ENCODE results near the gene GSKIP.

Gene GSKIP

DNA sequence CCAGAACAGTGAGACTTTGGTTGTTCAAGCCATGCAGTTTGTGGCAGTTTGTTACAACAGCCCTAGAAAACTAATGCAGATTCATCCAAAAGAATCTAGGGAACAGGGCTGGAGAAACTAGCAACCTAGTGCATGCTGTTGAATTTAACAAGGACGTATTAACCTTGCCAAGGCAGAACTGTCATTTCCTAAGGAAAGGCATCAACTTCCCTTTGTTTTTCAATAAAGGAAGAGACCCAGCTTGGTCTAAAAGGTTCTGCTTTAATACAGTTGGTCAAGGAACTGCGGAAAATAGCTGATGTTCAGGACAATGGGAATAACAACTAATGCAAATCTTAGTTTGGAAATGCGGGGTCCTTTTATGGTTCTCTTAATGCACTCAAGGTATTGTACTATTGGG, 40.1 kb downstream of the GSKIP start:
- H3K4me1 Mint-ChIP-seq: no peaks in the 10 kb centered on the region
- H3K9me3 Mint-ChIP-seq: no peaks in the 10 kb centered on the region
- TF ChIP-seq, protein P1, sequence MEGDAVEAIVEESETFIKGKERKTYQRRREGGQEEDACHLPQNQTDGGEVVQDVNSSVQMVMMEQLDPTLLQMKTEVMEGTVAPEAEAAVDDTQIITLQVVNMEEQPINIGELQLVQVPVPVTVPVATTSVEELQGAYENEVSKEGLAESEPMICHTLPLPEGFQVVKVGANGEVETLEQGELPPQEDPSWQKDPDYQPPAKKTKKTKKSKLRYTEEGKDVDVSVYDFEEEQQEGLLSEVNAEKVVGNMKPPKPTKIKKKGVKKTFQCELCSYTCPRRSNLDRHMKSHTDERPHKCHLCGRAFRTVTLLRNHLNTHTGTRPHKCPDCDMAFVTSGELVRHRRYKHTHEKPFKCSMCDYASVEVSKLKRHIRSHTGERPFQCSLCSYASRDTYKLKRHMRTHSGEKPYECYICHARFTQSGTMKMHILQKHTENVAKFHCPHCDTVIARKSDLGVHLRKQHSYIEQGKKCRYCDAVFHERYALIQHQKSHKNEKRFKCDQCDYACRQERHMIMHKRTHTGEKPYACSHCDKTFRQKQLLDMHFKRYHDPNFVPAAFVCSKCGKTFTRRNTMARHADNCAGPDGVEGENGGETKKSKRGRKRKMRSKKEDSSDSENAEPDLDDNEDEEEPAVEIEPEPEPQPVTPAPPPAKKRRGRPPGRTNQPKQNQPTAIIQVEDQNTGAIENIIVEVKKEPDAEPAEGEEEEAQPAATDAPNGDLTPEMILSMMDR (IDR thresholded peaks at IDR 0.05; ENCODE audit: unreplicated experiment in 3 of 3): no peak
- H3K27ac Mint-ChIP-seq: no peak overlapping the region
- H3K27me3 Mint-ChIP-seq (ENCODE audit: low read depth): peaks cover 12% of the 10 kb centered on the region
- H3K36me3 Mint-ChIP-seq (ENCODE audit: low read depth): no peaks in the 10 kb centered on the region
- no peak overlapping the region for H3K4me3 Mint-ChIP-seq

DNA sequence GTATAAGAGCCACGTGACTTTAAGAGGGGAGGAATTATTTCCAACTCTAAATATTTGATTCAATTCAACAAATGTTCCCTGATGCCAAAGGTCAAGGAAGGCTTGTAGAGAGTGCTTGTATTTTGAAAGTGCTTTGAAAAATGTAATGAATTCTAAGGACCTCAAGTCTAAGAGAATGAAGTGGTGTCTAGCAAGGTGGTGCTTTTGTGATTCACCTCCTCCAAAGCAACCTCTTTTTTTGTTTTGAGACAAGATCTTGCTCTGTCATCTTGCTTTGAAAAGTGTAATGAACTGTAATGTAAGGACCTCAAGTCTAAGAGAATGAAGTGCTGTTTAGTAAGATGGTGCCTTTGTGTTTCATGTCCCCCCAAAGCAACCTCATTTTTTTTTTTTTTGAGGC, 42.4 kb downstream of the GSKIP start:
- Mint-ChIP-seq H3K27me3 (ENCODE audit: low read depth) (no peaks in the 10 kb centered on the region), H3K4me1 (no peaks in the 10 kb centered on the region), H3K4me3 (no peak overlapping the region), H3K9me3 (no peaks in the 10 kb centered on the region), H3K36me3 (ENCODE audit: low read depth) (no peaks in the 10 kb centered on the region), H3K27ac (no peak overlapping the region)
- TF ChIP-seq, protein P1 (IDR thresholded peaks at IDR 0.05; ENCODE audit: unreplicated experiment in 3 of 3): no peak

DNA sequence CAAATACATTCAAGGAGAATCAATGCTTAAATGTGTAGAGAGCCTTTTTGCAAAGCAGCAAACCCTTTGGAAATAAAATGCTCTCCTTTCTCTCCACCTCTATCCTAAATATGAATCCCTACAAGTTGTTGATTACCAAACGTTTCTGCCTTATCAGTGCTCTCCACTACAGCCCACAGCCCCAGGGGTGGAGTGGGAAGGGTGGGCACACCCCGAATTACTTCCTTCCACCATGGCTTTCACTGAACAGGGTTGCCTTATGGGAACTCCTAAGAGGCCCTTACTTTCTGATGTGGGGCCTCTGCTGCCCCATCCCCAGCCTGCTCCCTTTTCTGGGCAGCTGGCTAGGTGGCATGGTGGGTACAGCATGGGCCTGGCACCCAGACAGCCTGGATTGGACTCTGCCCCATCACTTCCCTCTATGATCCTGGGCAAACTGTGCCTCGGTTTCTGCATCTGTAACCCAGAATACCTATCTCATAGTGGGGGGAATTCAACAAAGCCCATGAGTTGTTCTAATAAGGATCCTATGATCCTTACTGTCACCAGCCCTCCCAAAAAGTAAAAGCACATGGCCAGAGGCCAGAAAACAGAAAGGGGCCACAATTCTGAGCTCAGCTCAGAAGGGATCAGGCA, 44.7 kb downstream of the GSKIP start:
- no peak overlapping the region for H3K27ac Mint-ChIP-seq
- H3K4me3 Mint-ChIP-seq: no peak overlapping the region
- TF ChIP-seq, protein P1 (IDR thresholded peaks at IDR 0.05; ENCODE audit: unreplicated experiment in 3 of 3): no peak
- no peaks in the 10 kb centered on the region for H3K4me1 Mint-ChIP-seq
- H3K36me3 Mint-ChIP-seq (ENCODE audit: low read depth): no peaks in the 10 kb centered on the region
- no peaks in the 10 kb centered on the region for H3K9me3 Mint-ChIP-seq
- no peaks in the 10 kb centered on the region for H3K27me3 Mint-ChIP-seq (ENCODE audit: low read depth)

DNA sequence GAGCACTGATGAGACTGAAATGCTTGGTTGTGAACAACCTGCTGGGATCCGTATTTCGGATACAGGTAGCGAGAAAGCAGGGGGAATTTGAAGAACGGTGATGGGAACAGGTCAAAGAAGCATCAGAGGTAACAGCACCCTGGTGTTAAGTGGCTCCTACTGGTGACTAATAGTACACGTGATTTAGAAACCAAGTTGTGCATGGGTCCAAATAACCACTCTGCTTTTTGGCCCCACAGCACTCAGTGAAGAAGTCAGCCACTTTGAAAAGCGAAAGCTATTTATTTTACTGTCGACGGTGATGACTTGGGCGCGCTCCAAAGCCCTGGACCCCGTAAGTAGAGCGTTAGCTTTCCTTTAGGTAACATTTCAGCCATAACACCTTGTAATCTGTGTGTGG, 45.3 kb downstream of the GSKIP start:
- Mint-ChIP-seq H3K4me1 (no peaks in the 10 kb centered on the region), H3K9me3 (no peaks in the 10 kb centered on the region), H3K27me3 (ENCODE audit: low read depth) (no peaks in the 10 kb centered on the region), H3K36me3 (ENCODE audit: low read depth) (no peaks in the 10 kb centered on the region), H3K4me3 (no peak overlapping the region), H3K27ac (no peak overlapping the region)
- TF ChIP-seq, protein P1 (IDR thresholded peaks at IDR 0.05; ENCODE audit: unreplicated experiment in 3 of 3): no peak

DNA sequence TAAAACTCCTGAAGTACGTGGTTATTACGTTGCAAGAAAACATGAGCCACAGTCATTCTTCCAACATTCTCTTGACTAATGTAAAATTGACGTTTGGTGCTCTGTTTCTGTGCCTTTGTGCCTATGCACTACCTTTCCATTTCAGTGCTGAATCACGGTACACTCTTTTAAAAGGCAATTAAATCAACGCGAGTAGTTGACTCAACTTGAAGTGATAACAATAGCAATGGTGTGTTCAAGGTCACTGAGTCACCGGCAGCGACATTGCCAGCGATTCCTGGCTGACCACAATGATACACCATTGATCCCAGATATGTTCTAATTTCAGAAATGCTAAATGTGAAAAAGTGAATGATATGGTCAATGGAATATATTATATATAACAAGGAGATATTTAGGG, 46.4 kb downstream of the GSKIP start:
- H3K9me3 Mint-ChIP-seq: no peaks in the 10 kb centered on the region
- peaks cover 9% of the 10 kb centered on the region for H3K27me3 Mint-ChIP-seq (ENCODE audit: low read depth)
- TF ChIP-seq, protein P1 (IDR thresholded peaks at IDR 0.05; ENCODE audit: unreplicated experiment in 3 of 3): no peak
- no peak overlapping the region for H3K27ac Mint-ChIP-seq
- H3K36me3 Mint-ChIP-seq (ENCODE audit: low read depth): no peaks in the 10 kb centered on the region
- H3K4me1 Mint-ChIP-seq: no peaks in the 10 kb centered on the region
- no peak overlapping the region for H3K4me3 Mint-ChIP-seq

DNA sequence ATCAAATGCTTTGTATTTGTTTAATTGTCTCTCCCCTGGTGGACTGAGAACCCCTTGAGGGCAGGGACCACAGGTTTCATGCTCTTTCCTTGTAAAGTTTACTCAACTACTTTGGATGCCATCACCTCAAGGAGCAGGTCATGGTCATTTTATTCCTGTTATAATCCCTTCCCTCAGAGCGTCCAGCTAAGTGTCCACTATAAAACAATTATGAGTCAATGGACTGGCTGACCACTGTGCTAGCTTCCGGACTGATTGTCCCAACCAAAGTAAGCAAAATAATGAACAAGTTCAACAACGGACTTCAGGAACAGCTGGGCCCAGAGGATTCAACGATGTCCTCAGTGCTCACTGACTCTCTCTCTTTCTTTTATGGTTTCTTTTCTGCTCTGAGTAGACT, 46.8 kb downstream of the GSKIP start:
- TF ChIP-seq, protein P1 (IDR thresholded peaks at IDR 0.05; ENCODE audit: unreplicated experiment in 3 of 3): no peak
- Mint-ChIP-seq H3K4me3 (no peak overlapping the region), H3K36me3 (ENCODE audit: low read depth) (no peaks in the 10 kb centered on the region)

More for the DNA sequence above, 46.8 kb downstream of the GSKIP start:
- Mint-ChIP-seq H3K27ac (no peak overlapping the region), H3K9me3 (no peaks in the 10 kb centered on the region), H3K27me3 (ENCODE audit: low read depth) (peaks cover 9% of the 10 kb centered on the region), H3K4me1 (no peaks in the 10 kb centered on the region)

All from nephron (organoid).